ENCODE results near the gene STX12. TPM values are rescaled to one million over a fixed set of nuclear protein-coding genes. Genes with fewer than 3 reads are reported as not detected.
"Not testable (repeated sequence)": the region's sequence is repeated elsewhere in the genome, so short reads cannot be mapped to it uniquely, and the experiment has no call there.

Gene STX12
- total RNA-seq, 1 experiment from 2014 or later, result 50.8 TPM

GRCh38 chr1:27830621-27831440 is 57.8 kb downstream of the STX12 start, which contains the start of gene PPP1R8:
PPP1R8 (plus strand) TSS chr1:27830782; CDS start chr1:27830836, 54 bp downstream.
- DNase-seq (ENCODE audit: low read depth), result peak; percentile 96

DNA sequence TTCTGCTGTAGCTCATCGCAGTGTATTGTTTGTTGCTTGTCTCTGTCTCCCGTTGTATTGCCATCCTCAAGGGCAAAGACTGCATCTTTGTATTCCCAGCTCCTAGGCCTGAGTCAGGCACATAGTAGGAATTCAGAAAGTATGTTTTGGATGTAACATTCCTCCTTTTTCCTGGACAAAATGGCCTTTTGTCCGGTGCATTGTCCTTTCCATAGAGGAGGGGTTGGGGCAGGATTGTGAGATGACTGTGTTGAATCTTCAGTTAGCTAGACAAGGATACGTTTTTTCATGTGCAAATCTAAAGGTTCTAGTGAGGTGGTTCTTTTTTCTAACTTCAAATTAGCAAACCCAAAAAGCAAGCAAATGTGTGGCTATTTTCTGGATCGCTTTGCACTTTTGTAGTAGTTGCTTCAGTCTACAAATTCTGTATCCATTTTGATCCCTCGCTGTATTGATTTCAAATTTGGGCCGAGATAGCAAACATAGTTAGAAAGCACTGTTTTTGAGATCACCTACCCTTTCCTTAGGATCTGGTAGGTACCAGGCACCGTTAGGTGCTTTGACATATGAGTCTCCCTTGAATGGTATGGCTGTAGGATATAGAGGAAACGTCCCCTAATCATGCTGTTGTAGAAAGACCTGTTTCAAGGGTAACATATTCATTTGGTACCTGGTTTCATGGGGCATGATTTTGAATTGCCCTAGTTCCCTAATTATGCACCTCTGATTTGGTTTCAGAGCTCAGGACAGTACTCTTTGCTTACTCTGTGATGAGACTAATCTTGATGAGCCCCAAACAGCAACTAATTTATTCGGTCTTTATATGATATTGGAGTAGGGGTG is 58.8 kb downstream of the STX12 start:
- no peak for DNase-seq (ENCODE audit: low read depth)

GRCh38 chr1:27832762-27833161 is 59.7 kb downstream of the STX12 start:
- DNase-seq (ENCODE audit: low read depth), result peak; percentile 29

DNA sequence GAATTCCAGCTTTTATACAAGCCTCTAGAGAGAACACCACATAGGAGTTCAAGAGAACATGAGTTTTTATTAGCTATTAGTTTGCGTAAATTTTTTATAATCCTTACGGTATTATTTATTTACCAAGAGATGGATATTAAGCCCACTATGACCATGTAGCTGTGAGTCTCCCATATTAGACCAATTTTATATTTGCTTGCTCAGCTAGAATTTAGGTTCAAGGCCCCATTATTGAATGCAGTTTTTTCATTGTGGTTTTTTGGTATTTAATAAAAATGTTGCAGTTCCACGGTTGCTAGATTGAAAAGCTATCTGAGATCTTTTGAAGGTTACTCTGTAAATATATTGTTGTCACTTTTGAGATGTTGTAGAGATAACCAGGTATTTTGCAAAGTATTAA is 60.5 kb downstream of the STX12 start:
- no peak for DNase-seq (ENCODE audit: low read depth)

- DNase-seq (ENCODE audit: low read depth), result no peak
Measured at GRCh38 chr1:27835046-27835445, 62.0 kb downstream of the STX12 start.

- no peak for DNase-seq (ENCODE audit: low read depth)
Measured at GRCh38 chr1:27835501-27835900, 62.5 kb downstream of the STX12 start.

DNA sequence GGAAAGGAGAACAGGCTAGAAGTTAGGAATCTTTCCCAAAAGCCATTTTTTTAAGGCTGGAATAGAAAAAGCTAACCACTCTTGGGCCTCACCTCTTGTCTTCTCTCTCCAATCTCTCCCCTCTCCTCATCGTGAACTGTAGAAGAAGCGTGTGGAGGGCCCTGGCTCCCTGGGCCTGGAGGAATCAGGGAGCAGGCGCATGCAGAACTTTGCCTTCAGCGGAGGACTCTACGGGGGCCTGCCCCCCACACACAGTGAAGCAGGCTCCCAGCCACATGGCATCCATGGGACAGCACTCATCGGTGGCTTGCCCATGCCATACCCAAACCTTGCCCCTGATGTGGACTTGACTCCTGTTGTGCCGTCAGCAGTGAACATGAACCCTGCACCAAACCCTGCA is 76.9 kb downstream of the STX12 start:
- DNase-seq (ENCODE audit: low read depth), result no peak

DNA sequence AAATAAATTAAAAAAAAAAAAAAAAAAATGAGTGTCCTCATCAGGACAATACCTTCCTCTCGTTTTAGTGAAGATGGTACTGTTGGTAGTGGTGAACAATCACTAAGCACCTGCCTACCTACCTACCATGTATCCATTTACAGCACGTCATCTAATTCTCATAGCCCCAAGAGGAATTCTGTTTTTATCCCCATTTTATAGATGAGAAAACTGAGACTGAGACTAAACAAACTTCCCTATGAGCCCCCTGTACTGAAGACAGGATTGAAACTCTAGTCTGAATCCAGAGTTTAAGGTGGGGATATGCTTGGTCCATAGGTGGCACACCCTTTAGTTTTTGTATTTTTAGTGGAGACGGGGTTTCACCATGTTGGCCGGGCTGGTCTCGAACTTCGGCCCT is 82.1 kb downstream of the STX12 start:
- no peak for DNase-seq (ENCODE audit: low read depth)

DNA sequence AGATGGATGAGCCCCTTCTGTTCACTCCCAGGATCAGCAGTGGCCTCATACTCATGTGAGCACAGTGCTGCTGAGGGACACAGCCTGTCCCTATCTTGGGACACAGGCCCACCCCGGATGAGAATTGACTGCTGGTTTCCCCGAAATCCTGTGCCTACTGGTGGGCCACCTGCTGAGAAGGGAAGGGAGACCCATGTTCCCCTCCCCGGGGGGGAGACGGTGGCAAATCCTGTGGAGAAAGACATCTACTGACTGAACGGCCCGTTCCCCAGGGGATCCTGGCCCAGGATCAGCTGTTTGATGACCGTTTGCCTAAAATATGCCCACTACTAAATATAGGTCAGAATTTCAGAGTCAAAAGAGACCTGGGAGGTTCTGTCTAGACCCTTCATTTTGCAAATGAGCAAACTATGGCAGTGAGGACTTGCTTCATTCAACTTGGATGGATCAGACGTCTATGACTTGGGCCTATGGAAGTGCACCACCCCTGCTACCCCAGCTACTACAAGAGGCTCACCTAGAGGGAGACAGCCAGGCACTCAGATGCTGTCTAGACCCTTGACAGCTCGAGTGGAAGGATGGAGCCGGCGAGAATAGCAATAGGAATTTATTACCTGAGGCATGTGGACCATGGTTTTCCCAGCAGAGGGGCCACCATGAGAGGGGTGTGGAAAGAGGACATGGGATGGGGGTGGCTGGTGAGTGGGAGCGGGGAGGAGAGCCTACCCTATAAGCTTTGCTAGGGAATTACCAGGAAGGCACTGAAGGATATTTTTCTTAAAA is 83.7 kb downstream of the STX12 start:
- DNase-seq (ENCODE audit: low read depth), result no peak

- DNase-seq (ENCODE audit: low read depth), result not testable (repeated sequence)
Measured at GRCh38 chr1:27857552-27857951, 84.5 kb downstream of the STX12 start.

DNA sequence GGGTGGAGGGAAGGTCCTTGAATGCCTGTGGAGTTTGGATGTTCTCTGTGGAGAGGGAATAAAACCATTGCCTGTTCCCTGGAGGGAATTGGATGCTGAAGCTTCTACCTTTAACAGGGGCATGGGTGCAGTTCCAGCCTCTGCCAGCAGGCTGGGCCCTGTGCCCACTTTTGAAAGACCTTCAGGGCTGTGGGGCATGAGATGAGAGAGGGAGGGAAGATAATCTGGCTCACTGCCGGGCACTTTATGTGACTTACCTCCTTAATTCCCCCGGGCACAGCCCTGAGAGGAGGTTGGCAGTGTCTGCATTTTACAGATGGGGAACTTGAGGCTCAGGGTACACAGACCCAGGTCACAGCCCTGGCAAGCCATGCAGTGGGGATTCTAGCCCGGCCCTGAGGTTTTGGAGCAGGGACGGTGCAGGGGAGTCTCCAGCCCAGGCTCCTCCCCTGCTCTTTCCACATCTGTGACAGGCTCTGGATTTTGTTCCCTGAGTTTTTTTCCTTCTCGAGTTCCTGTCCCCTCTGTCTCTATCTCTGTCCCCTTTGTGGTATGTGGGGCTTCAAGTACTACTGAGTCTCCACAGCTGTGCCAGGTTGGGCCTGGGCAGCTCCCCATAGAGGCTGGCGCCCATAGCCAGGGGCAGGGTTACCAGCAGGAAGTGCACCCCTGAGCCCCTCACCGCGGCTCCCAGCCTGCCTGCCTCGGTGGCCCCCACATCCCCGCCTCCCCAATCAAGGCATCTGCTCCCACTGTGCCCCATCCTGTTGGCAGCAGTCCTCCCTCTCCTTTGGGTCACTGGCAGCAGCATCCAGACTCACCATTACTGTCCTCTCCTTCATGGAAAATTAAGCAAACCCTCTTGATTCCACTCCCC is 85.3 kb downstream of the STX12 start:
- peak; percentile 84 for DNase-seq (ENCODE audit: low read depth)

DNA sequence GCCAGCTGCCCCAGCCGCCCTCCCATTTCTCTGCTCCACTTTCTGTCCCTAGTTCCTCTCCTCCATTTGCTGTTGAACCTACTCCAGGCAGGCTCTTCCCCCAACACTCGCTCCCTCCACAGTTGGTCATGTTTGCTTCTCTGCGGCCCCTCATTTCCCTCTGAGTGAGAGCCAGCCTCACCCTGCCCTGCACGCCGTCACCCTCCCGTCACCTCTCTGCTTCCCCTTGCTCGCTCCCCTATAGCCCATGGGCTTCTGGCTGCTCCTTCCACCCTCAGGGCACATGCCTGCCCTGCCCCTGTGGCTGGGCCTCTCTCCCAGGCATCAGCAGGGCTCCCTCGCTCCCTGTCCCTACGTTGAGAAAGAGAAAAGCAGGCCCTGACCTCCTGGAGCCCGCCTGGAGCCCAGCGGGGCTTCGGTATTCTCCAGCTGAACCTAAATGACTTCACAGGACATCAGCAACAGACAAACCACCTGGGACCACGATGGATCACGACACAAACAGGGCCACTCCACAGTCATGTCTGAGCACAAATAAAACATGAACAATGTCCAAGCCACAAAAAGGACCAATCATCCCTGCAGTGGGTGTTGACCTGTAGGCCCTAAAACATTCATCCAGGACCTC is 86.0 kb downstream of the STX12 start:
- DNase-seq (ENCODE audit: low read depth), result no peak

- no peak for DNase-seq (ENCODE audit: low read depth)
Measured at GRCh38 chr1:27861436-27861835, 88.4 kb downstream of the STX12 start.

- DNase-seq (ENCODE audit: low read depth), result no peak
Measured at GRCh38 chr1:27862004-27862403, 89.0 kb downstream of the STX12 start.

DNA sequence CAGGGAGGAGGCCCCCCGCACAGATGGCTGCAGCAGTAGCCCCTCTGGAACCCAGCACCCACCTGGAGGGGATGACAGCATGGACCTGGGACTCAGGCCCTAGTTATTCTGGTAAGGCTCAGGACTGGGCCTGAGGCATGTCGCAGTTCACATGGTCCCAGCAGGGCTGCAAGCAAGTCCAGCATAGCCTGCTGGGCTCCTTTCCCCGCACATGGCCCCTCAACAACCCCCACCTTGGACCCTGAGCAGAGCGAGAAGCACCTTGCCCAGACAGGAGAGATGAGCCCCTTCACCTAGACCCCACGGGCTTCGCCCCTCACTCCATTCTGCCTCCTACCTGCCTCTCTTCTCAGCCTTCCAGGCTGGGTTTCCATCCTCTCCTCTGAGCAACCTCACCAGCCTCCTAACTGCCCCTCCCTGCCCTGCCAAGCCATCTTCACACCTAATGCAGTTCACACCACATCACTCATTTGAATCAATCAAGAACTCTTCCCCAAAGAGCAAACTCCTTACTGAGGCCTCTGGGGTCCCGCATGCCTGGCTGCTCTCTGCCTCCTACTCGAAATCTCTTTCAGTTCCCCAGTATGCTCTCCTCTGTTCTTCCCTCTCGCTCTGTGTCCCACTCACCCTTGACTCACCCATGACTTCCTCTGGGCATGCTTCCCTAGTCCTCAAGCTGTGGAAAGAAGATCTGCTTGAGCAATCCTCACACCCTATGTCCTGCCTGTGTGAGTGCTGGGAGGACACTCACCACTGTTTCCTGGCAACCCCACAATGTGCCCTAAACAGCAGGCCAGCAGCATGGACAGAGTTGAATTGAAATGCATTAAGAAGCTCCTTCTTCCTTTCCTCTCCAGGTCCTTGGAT is 89.9 kb downstream of the STX12 start:
- peak; percentile 98 for DNase-seq (ENCODE audit: low read depth)

DNA sequence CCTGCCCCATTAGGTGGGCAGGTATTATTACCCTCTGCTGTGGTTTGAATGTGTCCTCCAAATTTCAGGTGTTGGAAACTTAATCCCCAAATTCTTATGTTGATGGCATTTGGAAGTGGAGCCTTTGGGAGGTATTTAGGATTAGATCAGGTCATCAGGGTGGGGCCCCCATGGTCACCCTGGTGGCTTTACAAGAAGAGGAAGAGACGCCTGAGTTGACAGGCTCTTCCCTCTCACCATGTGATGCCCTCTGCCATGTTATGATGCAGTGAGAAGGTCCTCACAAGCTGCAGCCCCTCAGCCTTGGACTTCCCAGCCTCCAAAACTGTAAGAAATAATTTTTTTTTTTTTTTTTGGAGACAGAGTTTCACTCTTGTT is 90.5 kb downstream of the STX12 start:
- no peak for DNase-seq (ENCODE audit: low read depth)

- DNase-seq (ENCODE audit: low read depth), result no peak
Measured at GRCh38 chr1:27864264-27864895, 91.4 kb downstream of the STX12 start.

GRCh38 chr1:27865821-27866220 is 92.8 kb downstream of the STX12 start:
- no peak for DNase-seq (ENCODE audit: low read depth)

DNA sequence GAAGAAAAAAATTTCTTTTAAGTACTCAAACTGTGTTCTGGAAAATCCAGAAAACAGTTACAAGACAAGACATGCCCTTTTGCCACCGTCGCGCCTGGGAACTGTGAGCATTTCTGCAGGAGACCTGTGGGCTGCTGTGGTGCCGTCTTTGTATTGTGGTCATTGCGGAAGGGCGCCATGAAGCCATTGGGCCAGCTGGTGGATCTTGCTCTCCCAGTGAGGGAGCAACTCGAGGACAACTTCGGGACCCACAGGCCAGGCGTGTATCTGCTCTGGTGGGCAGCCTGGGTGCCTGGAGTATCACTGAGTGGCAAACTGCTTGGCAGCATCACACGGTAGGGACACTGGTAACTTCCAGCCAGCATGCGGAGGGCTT is 95.5 kb downstream of the STX12 start:
- no peak for DNase-seq (ENCODE audit: low read depth)
